Tibial artery (tissue), 4 donors: Measurements from ENCODE around the gene RARB.

Experiments used
- DNase-seq, 2 donors: peaks; one replicate each; pipeline ENCODE4 v3.0.0-alpha.2; 2019
- H3K27ac ChIP-seq, 2 donors: fragments of 200-600 bp; sonication (generic) in 1 of 2; 1 replicate in 1 of 2; 2 replicates in 1 of 2; pipeline ENCODE4 v1.5.1; 2018 to 2019; ENCODE audit warnings: mild to moderate bottlenecking in 1 of 2
- H3K27me3 ChIP-seq, 2 donors: fragments of 200-600 bp; sonication (generic) in 1 of 2; one replicate each; pipeline versions ENCODE4 v1.5.1 to v1.6.0; 2016 to 2019
- H3K36me3 ChIP-seq, 3 donors: fragments of 200-600 bp; sonication (generic) in 2 of 3; one replicate each; pipeline ENCODE4 v1.5.1; 2016 to 2019; ENCODE audit warnings: mild to moderate bottlenecking in 2 of 3
- H3K4me1 ChIP-seq, 4 donors: fragments of 200-600 bp; sonication (generic) in 2 of 4; 1 replicate in 3 of 4; 2 replicates in 1 of 4; pipeline ENCODE4 v1.5.1; 2016 to 2019
- H3K4me3 ChIP-seq, 2 donors: fragments of 200-600 bp; sonication (generic) in 1 of 2; 1 replicate in 1 of 2; 2 replicates in 1 of 2; pipeline ENCODE4 v1.5.1; 2018 to 2019; ENCODE audit warnings: mild to moderate bottlenecking in 2 of 2
- H3K9me3 ChIP-seq, 3 donors: fragments of 200-600 bp; sonication (generic) in 1 of 3; one replicate each; pipeline ENCODE4 v1.5.1; 2016 to 2019
- intact Hi-C: fragments of 100-400 bp; cut with DNase I; formaldehyde crosslinking; loops from one replicate; pipeline ENCODE4 v1.15.0; 2023; ENCODE audit warnings: low total_unique reads
- TF ChIP-seq, protein P1 (sequence below), 2 experiments: fragments of 200-600 bp in 1 of 2; fragments of 450-650 bp in 1 of 2; IDR thresholded peaks; one replicate each; pipeline ENCODE4 v1.5.1; 2017 to 2019; ENCODE audit warnings: antibody characterized with exemption in 2 of 2, mild to moderate bottlenecking in 1 of 2, moderate library complexity in 1 of 2

Gene RARB

GRCh38 chr3:25592510-25592968 lies 164.5 kb downstream of the RARB start:
- Histone ChIP-seq H3K27ac (peak overlapping the region; percentile 51 to 62), H3K4me3 (no peak overlapping the region), H3K9me3 (no peaks in the 10 kb centered on the region), H3K36me3 (peaks cover 0 to 19% (median 7%) of the 10 kb centered on the region in 3 donors), H3K4me1 (peaks cover 0 to 34% (median 27%) of the 10 kb centered on the region in 4 donors), H3K27me3 (no peaks in the 10 kb centered on the region)
- intact Hi-C loops: loop anchor here (5.0 kb wide), 1 partner anchor 165 kb away; the partner anchor contains the start of gene RARB
- TF ChIP-seq, protein P1, sequence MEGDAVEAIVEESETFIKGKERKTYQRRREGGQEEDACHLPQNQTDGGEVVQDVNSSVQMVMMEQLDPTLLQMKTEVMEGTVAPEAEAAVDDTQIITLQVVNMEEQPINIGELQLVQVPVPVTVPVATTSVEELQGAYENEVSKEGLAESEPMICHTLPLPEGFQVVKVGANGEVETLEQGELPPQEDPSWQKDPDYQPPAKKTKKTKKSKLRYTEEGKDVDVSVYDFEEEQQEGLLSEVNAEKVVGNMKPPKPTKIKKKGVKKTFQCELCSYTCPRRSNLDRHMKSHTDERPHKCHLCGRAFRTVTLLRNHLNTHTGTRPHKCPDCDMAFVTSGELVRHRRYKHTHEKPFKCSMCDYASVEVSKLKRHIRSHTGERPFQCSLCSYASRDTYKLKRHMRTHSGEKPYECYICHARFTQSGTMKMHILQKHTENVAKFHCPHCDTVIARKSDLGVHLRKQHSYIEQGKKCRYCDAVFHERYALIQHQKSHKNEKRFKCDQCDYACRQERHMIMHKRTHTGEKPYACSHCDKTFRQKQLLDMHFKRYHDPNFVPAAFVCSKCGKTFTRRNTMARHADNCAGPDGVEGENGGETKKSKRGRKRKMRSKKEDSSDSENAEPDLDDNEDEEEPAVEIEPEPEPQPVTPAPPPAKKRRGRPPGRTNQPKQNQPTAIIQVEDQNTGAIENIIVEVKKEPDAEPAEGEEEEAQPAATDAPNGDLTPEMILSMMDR (IDR thresholded peaks at IDR 0.05): peak; percentile 44 to 48
- DNase-seq: peak; percentile 71 to 83

DNA sequence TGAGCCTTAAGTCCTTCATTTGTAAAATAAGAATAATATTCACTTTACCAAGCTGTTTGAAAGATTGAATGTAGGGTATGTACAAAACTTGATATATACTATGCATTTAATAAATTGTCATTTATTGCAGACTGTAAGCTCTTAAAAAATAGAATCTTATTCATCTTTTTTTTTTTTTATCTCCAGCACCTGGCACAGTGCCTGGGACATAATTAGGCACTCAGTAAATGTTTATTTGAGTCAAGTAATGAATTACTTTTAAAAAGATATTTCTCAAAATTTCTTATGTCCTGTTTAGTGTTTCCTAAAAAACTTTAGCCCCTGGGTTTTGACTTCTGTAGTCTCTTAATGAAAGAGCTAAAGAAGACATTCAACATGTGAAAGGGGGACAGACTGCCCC lies 164.9 kb downstream of the RARB start:
- Histone ChIP-seq H3K4me3 (no peak overlapping the region), H3K4me1 (peaks cover 0 to 34% (median 27%) of the 10 kb centered on the region in 4 donors), H3K36me3 (peaks cover 2 to 24% (median 10%) of the 10 kb centered on the region in 3 donors), H3K27me3 (no peaks in the 10 kb centered on the region), H3K9me3 (no peaks in the 10 kb centered on the region), H3K27ac (peak overlapping the region; percentile 51 to 62)
- TF ChIP-seq, protein P1 (IDR thresholded peaks at IDR 0.05): no peak
- no peak for DNase-seq
- intact Hi-C loops: loop anchor here (5.0 kb wide), 1 partner anchor 166 kb away; the partner anchor contains the start of gene RARB

GRCh38 chr3:25594007-25594502 lies 166.0 kb downstream of the RARB start:
- intact Hi-C loops: loop anchor here (5.0 kb wide), 1 partner anchor 167 kb away; the partner anchor contains the start of gene RARB
- Histone ChIP-seq H3K36me3 (peaks cover 11 to 34% (median 21%) of the 10 kb centered on the region in 3 donors), H3K27ac (peak overlapping the region; percentile 13 to 62), H3K9me3 (no peaks in the 10 kb centered on the region), H3K27me3 (no peaks in the 10 kb centered on the region), H3K4me1 (peaks cover 0 to 34% (median 27%) of the 10 kb centered on the region in 4 donors), H3K4me3 (no peak overlapping the region)
- TF ChIP-seq, protein P1 (IDR thresholded peaks at IDR 0.05): peak; percentile 82 to 85
- no peak for DNase-seq

DNA sequence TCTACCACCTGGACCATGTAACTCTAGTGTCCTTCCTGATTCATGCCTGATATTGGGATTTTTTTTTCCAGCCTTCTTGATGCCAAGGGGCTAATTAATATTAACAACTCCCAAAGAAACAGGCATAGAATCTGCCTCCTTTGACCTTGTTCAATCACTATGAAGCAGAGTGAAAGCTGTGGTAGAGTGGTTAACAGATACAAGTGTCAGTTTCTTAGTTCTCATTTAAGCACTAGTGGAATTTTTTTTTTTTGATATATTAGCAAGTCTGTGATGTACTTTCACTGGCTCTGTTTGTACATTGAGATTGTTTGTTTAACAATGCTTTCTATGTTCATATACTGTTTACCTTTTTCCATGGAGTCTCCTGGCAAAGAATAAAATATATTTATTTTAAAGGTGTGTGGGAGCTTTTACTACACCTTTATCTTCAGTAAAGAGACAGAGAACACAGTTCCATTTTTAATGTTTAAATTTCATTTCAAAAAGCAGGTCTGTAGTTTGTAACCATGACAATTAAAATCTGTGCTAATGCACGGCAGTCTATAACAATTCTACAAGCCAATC lies 169.6 kb downstream of the RARB start:
- TF ChIP-seq, protein P1 (IDR thresholded peaks at IDR 0.05): no peak
- H3K4me1 ChIP-seq: peaks cover 0 to 14% (median 14%) of the 10 kb centered on the region in 4 donors
- intact Hi-C loops: no loop called here

DNA sequence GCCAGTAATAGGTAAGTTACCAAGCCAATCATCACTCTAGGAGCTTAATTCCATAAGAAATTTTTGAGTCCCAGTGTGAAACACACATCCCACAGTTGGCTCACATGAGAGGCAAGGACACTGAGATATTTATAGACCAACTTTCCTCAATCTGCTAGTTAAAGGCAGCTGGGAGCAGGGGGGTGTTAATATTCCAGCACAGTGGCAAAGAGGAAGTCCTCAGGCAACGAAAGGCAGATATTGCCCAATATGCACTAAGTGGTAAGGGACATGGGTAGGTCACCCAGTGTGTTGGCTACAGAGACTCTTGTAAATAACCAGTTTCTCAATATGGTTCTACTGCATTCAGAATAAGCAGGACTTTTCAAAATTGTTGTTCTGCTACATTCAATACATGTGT lies 175.6 kb downstream of the RARB start:
- peaks cover 32 to 59% (median 52%) of the 10 kb centered on the region in 3 donors for H3K36me3 ChIP-seq
- intact Hi-C loops: no loop called here
- DNase-seq: peak in 1 of 2 donors; percentile 50
- no peaks in the 10 kb centered on the region for H3K9me3 ChIP-seq
- H3K4me3 ChIP-seq: no peak overlapping the region
- peaks cover 0 to 22% (median 9%) of the 10 kb centered on the region in 4 donors for H3K4me1 ChIP-seq
- TF ChIP-seq, protein P1 (IDR thresholded peaks at IDR 0.05): no peak
- no peaks in the 10 kb centered on the region for H3K27me3 ChIP-seq
- H3K27ac ChIP-seq: peak overlapping the region; percentile 17 to 50

More for the DNA sequence above, 169.6 kb downstream of the RARB start:
- H3K27ac ChIP-seq: no peak overlapping the region
- DNase-seq: no peak
- no peaks in the 10 kb centered on the region for H3K27me3 ChIP-seq
- peaks cover 20 to 57% (median 47%) of the 10 kb centered on the region in 3 donors for H3K36me3 ChIP-seq
- no peak overlapping the region for H3K4me3 ChIP-seq
- no peaks in the 10 kb centered on the region for H3K9me3 ChIP-seq
